GF-D8 (cell line): ENCODE measurements around the gene ACSF3.

ENCODE experiments used
- DNase-seq: peaks from one replicate; lab custom pipeline; 2025; lab: John Stamatoyannopoulos, UW

The ACSF3 gene

GRCh38 chr16:89093602-89094251, at the start of gene ACSF3:
ACSF3 (plus strand) TSS chr16:89093852; CDS start chr16:89100682, 6,830 bp downstream.
- peak; percentile 2 for DNase-seq

GRCh38 chr16:89044418-89045180, 49.1 kb upstream of the ACSF3 start:
- no peak for DNase-seq

GRCh38 chr16:89045181-89045815, 48.4 kb upstream of the ACSF3 start:
- DNase-seq: no peak

GRCh38 chr16:89045881-89046280, 47.8 kb upstream of the ACSF3 start:
- DNase-seq: no peak

GRCh38 chr16:89046491-89046890, 47.2 kb upstream of the ACSF3 start:
- DNase-seq: no peak

GRCh38 chr16:89047331-89048089, 46.1 kb upstream of the ACSF3 start:
- no peak for DNase-seq

GRCh38 chr16:89048090-89048725, 45.4 kb upstream of the ACSF3 start:
- DNase-seq: no peak

GRCh38 chr16:89048871-89049422, 44.7 kb upstream of the ACSF3 start:
- no peak for DNase-seq

GRCh38 chr16:89049484-89050118, 44.1 kb upstream of the ACSF3 start:
- DNase-seq: no peak

GRCh38 chr16:89050119-89050867, 43.4 kb upstream of the ACSF3 start:
- DNase-seq: no peak

GRCh38 chr16:89050868-89051311, 42.8 kb upstream of the ACSF3 start:
- DNase-seq: no peak

GRCh38 chr16:89051521-89052166, 42.0 kb upstream of the ACSF3 start:
- no peak for DNase-seq

- DNase-seq: no peak
Observed at GRCh38 chr16:89052191-89052889, 41.3 kb upstream of the ACSF3 start.

GRCh38 chr16:89052890-89053724, 40.5 kb upstream of the ACSF3 start:
- DNase-seq: peak; percentile 84

GRCh38 chr16:89053725-89054029, 40.0 kb upstream of the ACSF3 start:
- DNase-seq: no peak

- DNase-seq: no peak
Observed at GRCh38 chr16:89054261-89054661, 39.4 kb upstream of the ACSF3 start.

GRCh38 chr16:89054714-89055113, 38.9 kb upstream of the ACSF3 start:
- DNase-seq: no peak

GRCh38 chr16:89055313-89055712, 38.3 kb upstream of the ACSF3 start:
- no peak for DNase-seq
